Neural progenitor cell (in vitro differentiated cells): ENCODE data around the gene CD4. TPM values are rescaled to one million over a fixed set of nuclear protein-coding genes. Genes with fewer than 3 reads are reported as not detected.

ENCODE experiments used
- DNase-seq: peaks from one replicate; pipeline ENCODE4 v3.0.0-alpha.2; 2016; ENCODE audit warnings: low spot score
- H2AFZ ChIP-seq: fragments of 200-600 bp; sonication (generic); replicated peaks from 2 replicates; pipeline ENCODE4 v1.6.1; 2016; ENCODE audit warnings: antibody characterized with exemption
- H3F3A ChIP-seq: fragments of 200-600 bp; sonication (generic); 2 replicates; pipeline ENCODE4 v1.6.1; 2016; ENCODE audit warnings: antibody characterized with exemption, low read depth
- H3K27ac ChIP-seq: fragments of 200-600 bp; sonication (generic); 2 replicates; pipeline ENCODE4 v1.5.1; 2016; ENCODE audit warnings: mild to moderate bottlenecking
- H3K27me3 ChIP-seq: fragments of 200-600 bp; sonication (generic); 2 replicates; pipeline ENCODE4 v1.6.1; 2016; ENCODE audit warnings: mild to moderate bottlenecking, moderate library complexity
- H3K36me3 ChIP-seq: fragments of 200-600 bp; sonication (generic); 2 replicates; pipeline ENCODE4 v1.5.1; 2016
- H3K4me1 ChIP-seq: fragments of 200-600 bp; sonication (generic); 2 replicates; pipeline ENCODE4 v1.6.1; 2016; ENCODE audit warnings: mixed run types
- H3K4me2 ChIP-seq: fragments of 200-600 bp; sonication (generic); 2 replicates; pipeline ENCODE4 v1.6.1; 2016
- H3K4me3 ChIP-seq: fragments of 200-600 bp; sonication (generic); 2 replicates; pipeline ENCODE4 v1.5.1; 2016
- H3K79me2 ChIP-seq: fragments of 200-600 bp; sonication (generic); 2 replicates; pipeline ENCODE4 v1.6.1; 2016; ENCODE audit warnings: low read depth
- H3K9ac ChIP-seq: fragments of 200-600 bp; sonication (generic); 2 replicates; pipeline ENCODE4 v1.6.1; 2016
- H3K9me3 ChIP-seq: fragments of 200-600 bp; sonication (generic); 2 replicates; pipeline ENCODE4 v1.5.1; 2016; ENCODE audit warnings: low read depth
- H4K20me1 ChIP-seq: fragments of 200-600 bp; sonication (generic); 2 replicates; pipeline ENCODE4 v1.6.1; 2016; ENCODE audit warnings: low read depth
- H3K27ac Mint-ChIP-seq: 3 replicates; pipeline ENCODE4 v1.8.0; 2021; ENCODE audit warnings: mixed read lengths
- H3K27me3 Mint-ChIP-seq: 2 replicates; pipeline ENCODE4 v1.8.0; 2022; ENCODE audit warnings: low read depth, mild to moderate bottlenecking, inconsistent platforms, moderate library complexity, mixed read lengths; ENCODE audit not compliant: insufficient read depth
- H3K36me3 Mint-ChIP-seq: 3 replicates; pipeline ENCODE4 v1.8.0; 2021; ENCODE audit warnings: mixed read lengths
- H3K4me1 Mint-ChIP-seq: 3 replicates; pipeline ENCODE4 v1.8.0; 2021; ENCODE audit warnings: mixed read lengths
- H3K4me3 Mint-ChIP-seq: 3 replicates; pipeline ENCODE4 v1.8.0; 2021; ENCODE audit warnings: mild to moderate bottlenecking, moderate library complexity, mixed read lengths
- H3K9me3 Mint-ChIP-seq: 3 replicates; pipeline ENCODE4 v1.8.0; 2020; ENCODE audit warnings: mixed read lengths
- EZH2 ChIP-seq: fragments of 200-600 bp; sonication (generic); IDR thresholded peaks from 2 replicates; pipeline ENCODE4 v1.6.1; 2017; ENCODE audit warnings: antibody characterized with exemption, mild to moderate bottlenecking, moderate library complexity
- EZH2phosphoT487 ChIP-seq: fragments of 200-600 bp; sonication (generic); IDR thresholded peaks from 2 replicates; pipeline ENCODE4 v1.6.1; 2017; ENCODE audit warnings: antibody characterized with exemption
- total RNA-seq: library from RNA; depleted of rRNA; stranded (reverse); fragments of >200 nt; gene quantifications from 2 replicates; pipeline ENCODE4 v1.2.3, GENCODE V29; 2015; ENCODE audit warnings: low replicate concordance
- TF ChIP-seq, protein P1 (sequence below): fragments of 200-600 bp; sonication (generic); IDR thresholded peaks from 2 replicates; pipeline ENCODE4 v1.5.1; 2017; ENCODE audit warnings: antibody characterized with exemption, mild to moderate bottlenecking

CD4 gene
- total RNA-seq, 1 donor from 2014 or later: 2.5 TPM

- Histone ChIP-seq H3K9ac (peak within 1 kb of the TSS; percentile 93), H3K4me2 (peak within 1 kb of the TSS; percentile 81), H3K4me3 (peak within 1 kb of the TSS; percentile 89), H2AFZ (peak within 1 kb of the TSS; percentile 11), H3K79me2 (peaks cover 21% of the 10 kb centered on the region), H3K36me3 (peaks cover 4% of the 10 kb centered on the region), H3K27ac (peak within 1 kb of the TSS; percentile 94), H3F3A (peaks cover 24% of the 10 kb centered on the region), H3K9me3 (no peaks in the 10 kb centered on the region), H4K20me1 (peaks cover 17% of the 10 kb centered on the region), H3K27me3 (no peaks in the 10 kb centered on the region), H3K4me1 (peaks cover 21% of the 10 kb centered on the region)
- H3K27me3 Mint-ChIP-seq: peaks cover 3% of the 10 kb centered on the region
- peaks cover 7% of the 10 kb centered on the region for H3K36me3 Mint-ChIP-seq
- H3K4me1 Mint-ChIP-seq: peaks cover 32% of the 10 kb centered on the region
- peak within 1 kb of the TSS; percentile 99 for H3K27ac Mint-ChIP-seq
- peak within 1 kb of the TSS; percentile 96 for H3K4me3 Mint-ChIP-seq
- TF ChIP-seq, protein P1, sequence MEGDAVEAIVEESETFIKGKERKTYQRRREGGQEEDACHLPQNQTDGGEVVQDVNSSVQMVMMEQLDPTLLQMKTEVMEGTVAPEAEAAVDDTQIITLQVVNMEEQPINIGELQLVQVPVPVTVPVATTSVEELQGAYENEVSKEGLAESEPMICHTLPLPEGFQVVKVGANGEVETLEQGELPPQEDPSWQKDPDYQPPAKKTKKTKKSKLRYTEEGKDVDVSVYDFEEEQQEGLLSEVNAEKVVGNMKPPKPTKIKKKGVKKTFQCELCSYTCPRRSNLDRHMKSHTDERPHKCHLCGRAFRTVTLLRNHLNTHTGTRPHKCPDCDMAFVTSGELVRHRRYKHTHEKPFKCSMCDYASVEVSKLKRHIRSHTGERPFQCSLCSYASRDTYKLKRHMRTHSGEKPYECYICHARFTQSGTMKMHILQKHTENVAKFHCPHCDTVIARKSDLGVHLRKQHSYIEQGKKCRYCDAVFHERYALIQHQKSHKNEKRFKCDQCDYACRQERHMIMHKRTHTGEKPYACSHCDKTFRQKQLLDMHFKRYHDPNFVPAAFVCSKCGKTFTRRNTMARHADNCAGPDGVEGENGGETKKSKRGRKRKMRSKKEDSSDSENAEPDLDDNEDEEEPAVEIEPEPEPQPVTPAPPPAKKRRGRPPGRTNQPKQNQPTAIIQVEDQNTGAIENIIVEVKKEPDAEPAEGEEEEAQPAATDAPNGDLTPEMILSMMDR: peak; percentile 95
- no peak for TF ChIP-seq EZH2
- peak; percentile 97 for DNase-seq
- no peaks in the 10 kb centered on the region for H3K9me3 Mint-ChIP-seq
These were observed 36.2 kb upstream of the CD4 start, which contains the start of gene MLF2 for GRCh38 chr12:6752921-6753771. TSS of gene MLF2 (minus strand) at chr12:6753141. CDS start at chr12:6752334, 807 bp downstream.

- Histone ChIP-seq H3K9ac (no peak overlapping the region), H3K27ac (no peak overlapping the region), H4K20me1 (peaks cover 17% of the 10 kb centered on the region), H3K4me1 (peaks cover 27% of the 10 kb centered on the region), H3K4me3 (peak overlapping the region; percentile 8), H3K79me2 (peaks cover 21% of the 10 kb centered on the region), H3K36me3 (peaks cover 4% of the 10 kb centered on the region), H3K27me3 (no peaks in the 10 kb centered on the region), H2AFZ (peak overlapping the region; percentile 11), H3K4me2 (peak overlapping the region; percentile 81), H3F3A (peaks cover 29% of the 10 kb centered on the region), H3K9me3 (no peaks in the 10 kb centered on the region)
- Mint-ChIP-seq H3K4me1 (peaks cover 38% of the 10 kb centered on the region), H3K36me3 (peaks cover 4% of the 10 kb centered on the region), H3K4me3 (peak overlapping the region; percentile 96), H3K27ac (peak overlapping the region; percentile 99), H3K9me3 (no peaks in the 10 kb centered on the region), H3K27me3 (peaks cover 3% of the 10 kb centered on the region)
- TF ChIP-seq, protein P1: no peak
- TF ChIP-seq EZH2phosphoT487 (no peak), EZH2 (no peak)
- DNase-seq: no peak
These were observed 35.5 kb upstream of the CD4 start for GRCh38 chr12:6753772-6754356.

- H3K27me3 Mint-ChIP-seq: peaks cover 3% of the 10 kb centered on the region
- H3K4me2 ChIP-seq: peak overlapping the region; percentile 81
- peak overlapping the region; percentile 96 for H3K4me3 Mint-ChIP-seq
- peaks cover 4% of the 10 kb centered on the region for H3K36me3 ChIP-seq
- no peaks in the 10 kb centered on the region for H3K9me3 ChIP-seq
- H3K27me3 ChIP-seq: no peaks in the 10 kb centered on the region
- H3K9me3 Mint-ChIP-seq: no peaks in the 10 kb centered on the region
- H2AFZ ChIP-seq: no peak overlapping the region
- DNase-seq: no peak
- no peak overlapping the region for H3K4me3 ChIP-seq
- H3K4me1 ChIP-seq: peaks cover 31% of the 10 kb centered on the region
- TF ChIP-seq EZH2 (no peak), EZH2phosphoT487 (no peak)
- TF ChIP-seq, protein P1: no peak
- no peak overlapping the region for H3K27ac ChIP-seq
- H3K27ac Mint-ChIP-seq: peak overlapping the region; percentile 65
- H3K79me2 ChIP-seq: peaks cover 21% of the 10 kb centered on the region
- peaks cover 17% of the 10 kb centered on the region for H4K20me1 ChIP-seq
- peaks cover 42% of the 10 kb centered on the region for H3K4me1 Mint-ChIP-seq
- peaks cover 3% of the 10 kb centered on the region for H3K36me3 Mint-ChIP-seq
- no peak overlapping the region for H3K9ac ChIP-seq
- peaks cover 33% of the 10 kb centered on the region for H3F3A ChIP-seq
These were observed 34.9 kb upstream of the CD4 start for GRCh38 chr12:6754411-6754810.
